HepG2 (cell line): ENCODE results near the gene MAP3K1. TPM values are rescaled to one million over a fixed set of nuclear protein-coding genes. Genes with fewer than 3 reads are reported as not detected.

ENCODE experiments used
- ATAC-seq: fragments of 200-7000 bp; cut with Tn5 transposase; 3 replicates; pipeline ENCODE4 v1.9.1; 2020; ENCODE audit warnings: mild to moderate bottlenecking, moderate library complexity
- BruUV-seq: library from RNA; stranded (reverse); fragments of 400-500 nt; replicated peaks from 2 replicates; lab custom pipeline; 2021; lab: Mats Ljungman, UMichigan
- CTCF ChIA-PET: fragments of 300-600 bp; formaldehyde crosslinking; extraction: SDS; loops from one replicate; lab custom pipeline; 2021; ENCODE audit warnings: low total read pairs, inconsistent platforms, low intra/inter-chr PET ratio; lab: Yijun Ruan, JAX
- POLR2A ChIA-PET: fragments of 350-600 bp; sonication (Branson Sonifier 250); formaldehyde crosslinking; loops from one replicate; lab custom pipeline; 2020; ENCODE audit warnings: antibody characterized with exemption, inconsistent platforms; lab: Yijun Ruan, JAX
- DNase-seq: peaks from one replicate; pipeline ENCODE4 v3.0.0-alpha.2; 2015; ENCODE audit warnings: low spot score
- FAIRE-seq: peaks from 3 replicates; lab custom pipeline; 2011; peaks lifted over from hg19 to GRCh38; lab: Jason Lieb, UNC
- H2AFZ ChIP-seq: one replicate; pipeline ENCODE4 v1.6.1; 2011; ENCODE audit warnings: low read length, inconsistent platforms
- H3K27ac ChIP-seq: fragments of 300-600 bp; 3 replicates; pipeline ENCODE4 v1.8.0; 2011; ENCODE audit warnings: mixed run types, mild to moderate bottlenecking, mixed read lengths, low read length, inconsistent platforms; ENCODE audit not compliant: insufficient read depth; ENCODE audit errors: extremely low read length
- H3K27me3 ChIP-seq, 2 experiments: fragments of 200-600 bp in 1 of 2; 2 replicates in 1 of 2; 3 replicates in 1 of 2; pipeline versions ENCODE4 v1.6.0 to v1.8.0; 2011; ENCODE audit warnings: low read length in 2 of 2, mild to moderate bottlenecking in 2 of 2, moderate library complexity in 2 of 2, inconsistent platforms in 1 of 2; ENCODE audit not compliant: insufficient read depth in 2 of 2, control insufficient read depth in 1 of 2
- H3K36me3 ChIP-seq, 2 experiments: fragments of 200-600 bp in 1 of 2; replicated peaks in 1 of 2; 2 replicates in 1 of 2; 3 replicates in 1 of 2; pipeline versions ENCODE4 v1.5.1 to v1.8.0; 2011; ENCODE audit warnings: low read length in 2 of 2, inconsistent platforms in 1 of 2; ENCODE audit not compliant: insufficient read depth in 2 of 2, control insufficient read depth in 1 of 2
- H3K4me1 ChIP-seq: 2 replicates; pipeline ENCODE4 v1.5.1; 2012; ENCODE audit warnings: low read length, inconsistent platforms; ENCODE audit not compliant: insufficient read depth
- H3K4me2 ChIP-seq: 2 replicates; pipeline ENCODE4 v1.6.0; 2011; ENCODE audit warnings: low read depth, low read length, inconsistent platforms
- H3K4me3 ChIP-seq, 3 experiments: fragments of 200-600 bp in 1 of 3; sonication (generic), shearing (Covaris generic) in 1 of 3; replicated peaks in 1 of 3; 2 replicates each; pipeline ENCODE4 v1.5.1; 2011 to 2016; ENCODE audit warnings: low read length in 3 of 3, inconsistent platforms in 2 of 3, low read depth in 2 of 3, mild to moderate bottlenecking in 2 of 3, control low read depth in 1 of 3, mixed read lengths in 1 of 3; ENCODE audit not compliant: insufficient read depth in 1 of 3
- H3K79me2 ChIP-seq: one replicate; pipeline ENCODE4 v1.6.1; 2011; ENCODE audit warnings: low read length, inconsistent platforms; ENCODE audit not compliant: insufficient read depth
- H3K9ac ChIP-seq: 2 replicates; pipeline ENCODE4 v1.6.0; 2011; ENCODE audit warnings: mild to moderate bottlenecking, low read depth, low read length, inconsistent platforms; ENCODE audit not compliant: insufficient read depth
- H3K9me3 ChIP-seq: 2 replicates; pipeline ENCODE4 v1.5.1; 2012; ENCODE audit warnings: mild to moderate bottlenecking, low read length
- H4K20me1 ChIP-seq: 2 replicates; pipeline ENCODE4 v1.6.0; 2011; ENCODE audit warnings: inconsistent platforms, mild to moderate bottlenecking, low read length, moderate library complexity; ENCODE audit not compliant: insufficient read depth
- PHF20 ChIP-seq: sonication (generic); formaldehyde crosslinking; IDR thresholded peaks from 2 replicates; pipeline ENCODE4 v1.5.0; 2020; ENCODE audit warnings: mild to moderate bottlenecking, missing genetic modification reagents
- POLR2AphosphoS5 ChIP-seq: IDR thresholded peaks from 2 replicates; pipeline ENCODE4 v1.6.1; 2012; ENCODE audit warnings: low read depth, low read length
- TARDBP ChIP-seq: sonication (generic); formaldehyde crosslinking; IDR thresholded peaks from 2 replicates; pipeline ENCODE4 v1.8.0; 2022; ENCODE audit warnings: mild to moderate bottlenecking, missing genetic modification reagents
- WIZ ChIP-seq: sonication (generic); formaldehyde crosslinking; IDR thresholded peaks from 2 replicates; pipeline ENCODE4 v1.5.1; 2020; ENCODE audit warnings: mild to moderate bottlenecking, missing genetic modification reagents
- ZBTB38 ChIP-seq: sonication (generic); formaldehyde crosslinking; IDR thresholded peaks from 2 replicates; pipeline ENCODE4 v1.5.1; 2020; ENCODE audit warnings: mild to moderate bottlenecking, missing genetic modification reagents
- ZFP37 ChIP-seq: sonication (generic); formaldehyde crosslinking; IDR thresholded peaks from 2 replicates; pipeline ENCODE4 v1.4.0; 2020; ENCODE audit warnings: missing genetic modification reagents, borderline replicate concordance
- ZNF614 ChIP-seq: IDR thresholded peaks from 2 replicates; pipeline ENCODE4 v1.6.1; 2018; ENCODE audit warnings: missing biosample characterization, missing genetic modification reagents, inconsistent platforms, borderline replicate concordance
- ZNF777 ChIP-seq: sonication (generic); formaldehyde crosslinking; IDR thresholded peaks from 2 replicates; pipeline ENCODE4 v1.4.0; 2020; ENCODE audit warnings: missing genetic modification reagents
- ZNF788 ChIP-seq: sonication (generic); formaldehyde crosslinking; IDR thresholded peaks from 2 replicates; pipeline ENCODE4 v1.5.0; 2020; ENCODE audit warnings: mild to moderate bottlenecking, missing genetic modification reagents, borderline replicate concordance
- ZNF883 ChIP-seq: sonication (generic); formaldehyde crosslinking; IDR thresholded peaks from 2 replicates; pipeline ENCODE4 v1.5.1; 2020; ENCODE audit warnings: mild to moderate bottlenecking, missing genetic modification reagents; ENCODE audit errors: not compliant biosample characterization
- ZSCAN25 ChIP-seq: sonication (generic); formaldehyde crosslinking; IDR thresholded peaks from 2 replicates; pipeline ENCODE4 v1.8.0; 2022; ENCODE audit warnings: mild to moderate bottlenecking, missing genetic modification reagents
- WGBS: methylation state at CpG from one replicate; pipeline ENCODE4 v1.1.6; 2017; ENCODE audit warnings: low lambda C conversion rate; 5-methylcytosine and 5-hydroxymethylcytosine counted together
- in situ Hi-C: cut with HindIII; loops from 2 replicates; pipeline ENCODE4 v1.10.0; 2017; ENCODE audit warnings: low pct_unique_long_range_greater_than_20kb; ENCODE audit not compliant: extremely low pct_ligation_motif_present
- intact Hi-C: fragments of 100-400 bp; cut with micrococcal nuclease; formaldehyde crosslinking; loops from one replicate; pipeline ENCODE4 v1.10.0; 2022; ENCODE audit not compliant: unreplicated experiment
- polyA plus RNA-seq, 8 experiments: library from polyadenylated mRNA; depleted of rRNA in 3 of 8; stranded (reverse) in 7 of 8; unstranded in 1 of 8; fragments of >200 nt; fragmentation: Illumina TruSeq in 4 of 8; extraction: Trizol in 4 of 8; gene quantifications; 2 replicates each; pipeline versions ENCODE4 v1.2.1 to v1.2.3, GENCODE V29; 2011 to 2016; ENCODE audit warnings: low read depth in 4 of 8, missing spikeins in 1 of 8, mixed read lengths in 1 of 8; ENCODE audit not compliant: insufficient read depth in 1 of 8
- total RNA-seq, 5 experiments: library from RNA; depleted of rRNA; stranded (reverse); fragments of >200 nt; fragmentation: Illumina TruSeq; extraction: Trizol; gene quantifications; 2 replicates each; pipeline ENCODE4 v1.2.3, GENCODE V29; 2016; ENCODE audit warnings: low read depth in 1 of 5
- TF ChIP-seq, protein P1 (sequence below): sonication (generic); formaldehyde crosslinking; IDR thresholded peaks from 2 replicates; pipeline ENCODE4 v1.4.0; 2020; ENCODE audit warnings: missing genetic modification reagents, borderline replicate concordance
- TF ChIP-seq, protein P2 (sequence below): sonication (generic); formaldehyde crosslinking; IDR thresholded peaks from 2 replicates; pipeline ENCODE4 v1.8.0; 2022; ENCODE audit warnings: mild to moderate bottlenecking, missing genetic modification reagents; ENCODE audit not compliant: insufficient replicate concordance
- TF ChIP-seq, protein P3 (sequence below): sonication (generic); formaldehyde crosslinking; conservative IDR thresholded peaks from 2 replicates; pipeline ENCODE4 v1.4.0; 2020; ENCODE audit warnings: missing genetic modification reagents
- TF ChIP-seq, protein P4 (sequence below): sonication (generic); formaldehyde crosslinking; IDR thresholded peaks from 2 replicates; pipeline ENCODE4 v1.4.0; 2020; ENCODE audit warnings: mild to moderate bottlenecking, missing genetic modification reagents, borderline replicate concordance

The MAP3K1 gene
- total and polyA plus RNA-seq, 2 of the 13 experiments (the other 11 are each of a cell fraction or from before 2014, with no cell fraction given) = 16.4 to 30.3 TPM

DNA sequence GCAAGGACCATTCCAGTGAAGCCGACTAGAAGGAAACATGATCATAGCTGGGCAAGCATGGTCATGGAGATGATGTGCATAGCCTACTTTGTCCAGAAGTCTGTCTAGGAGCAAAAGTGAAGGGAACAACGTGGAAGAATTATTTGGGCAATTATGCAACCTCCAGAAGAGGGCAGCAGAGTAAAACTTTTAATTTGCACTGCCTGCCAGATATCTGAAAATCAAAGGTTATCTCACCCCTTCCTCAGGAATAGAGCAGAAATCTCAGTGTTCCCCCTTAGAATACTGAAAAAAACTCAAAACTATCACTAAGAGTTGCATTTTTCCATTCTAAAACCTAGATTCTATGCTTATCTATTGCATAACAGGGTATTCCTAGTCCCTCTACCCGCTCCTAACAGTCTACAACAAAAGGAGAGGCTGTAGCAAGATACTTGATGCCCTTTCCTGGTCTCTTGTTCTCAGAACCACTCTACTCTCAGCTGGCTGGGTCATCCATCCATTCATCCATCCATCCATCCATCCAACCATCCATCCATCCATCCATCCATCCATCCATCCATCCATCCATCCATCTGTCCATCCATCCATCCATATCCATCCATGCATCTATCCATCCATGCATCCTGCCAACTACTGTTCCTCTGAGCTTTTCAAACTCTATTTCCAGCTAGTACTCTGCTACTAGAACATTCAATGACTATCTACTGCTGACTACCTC is 85.7 kb downstream of the MAP3K1 start (continued):
- TF ChIP-seq WIZ (CRISPR knock-in tag) = no peak
- TF ChIP-seq, protein P1, sequence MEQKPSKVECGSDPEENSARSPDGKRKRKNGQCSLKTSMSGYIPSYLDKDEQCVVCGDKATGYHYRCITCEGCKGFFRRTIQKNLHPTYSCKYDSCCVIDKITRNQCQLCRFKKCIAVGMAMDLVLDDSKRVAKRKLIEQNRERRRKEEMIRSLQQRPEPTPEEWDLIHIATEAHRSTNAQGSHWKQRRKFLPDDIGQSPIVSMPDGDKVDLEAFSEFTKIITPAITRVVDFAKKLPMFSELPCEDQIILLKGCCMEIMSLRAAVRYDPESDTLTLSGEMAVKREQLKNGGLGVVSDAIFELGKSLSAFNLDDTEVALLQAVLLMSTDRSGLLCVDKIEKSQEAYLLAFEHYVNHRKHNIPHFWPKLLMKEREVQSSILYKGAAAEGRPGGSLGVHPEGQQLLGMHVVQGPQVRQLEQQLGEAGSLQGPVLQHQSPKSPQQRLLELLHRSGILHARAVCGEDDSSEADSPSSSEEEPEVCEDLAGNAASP (CRISPR knock-in tag) = 0 out of 2 replicates have a peak, but pooled peaks have one; percentile 12

DNA sequence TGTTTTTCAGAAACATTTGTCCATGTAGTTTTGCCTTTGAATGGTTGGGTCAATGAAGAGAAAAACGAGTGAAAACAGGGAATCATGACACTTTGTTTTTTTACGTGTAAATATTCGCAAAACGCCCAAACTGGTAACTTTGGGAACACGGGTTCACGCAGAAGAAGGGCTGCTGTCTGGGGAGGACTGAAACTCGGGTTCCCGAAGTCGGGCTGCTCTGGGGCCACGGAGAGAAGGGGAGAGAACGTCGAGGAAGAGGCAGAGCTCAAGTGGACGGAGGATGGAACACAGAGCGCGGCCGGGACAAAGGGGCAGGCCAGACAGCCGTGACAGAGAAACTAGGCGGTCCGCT is 93.6 kb downstream of the MAP3K1 start:
- Histone ChIP-seq H3K27ac (peak overlapping the region; percentile 95), H3K9me3 (no peaks in the 10 kb centered on the region), H4K20me1 (no peaks in the 10 kb centered on the region), H3K9ac (peak overlapping the region; percentile 91), H3K4me1 (peaks cover 26% of the 10 kb centered on the region), H2AFZ (peak overlapping the region; percentile 84), H3K4me2 (peak overlapping the region; percentile 97), H3K79me2 (peaks cover 12% of the 10 kb centered on the region), H3K4me3 (peak overlapping the region; percentile 70 to 77 (median 74)), H3K36me3 (no peaks in the 10 kb centered on the region; a peak in 1 of 5 replicates), H3K27me3 (no peaks in the 10 kb centered on the region; a peak in 1 of 5 replicates)
- under 1% methylated on average over 17 of the region's 19 CpGs for WGBS
- intact Hi-C loops = loop anchor here (1.0 to 5.0 kb wide), 4 partner anchors 194 to 787 kb away; no protein-coding TSS in a partner anchor
- FAIRE-seq (no peak), ATAC-seq (peak; percentile 86), DNase-seq (no peak)
- ChIA-PET CTCF (no interaction called here), POLR2A (interaction anchor here (0.6 to 2.9 kb wide), 11 partner anchors 9 to 914 kb away, joined by 3 to 25 read pairs (median 8); partner anchors contain the start of genes GPBP1 and IL6ST)
- BruUV-seq = no TSS peak
- in situ Hi-C loops = loop anchor here (10.0 kb wide), 1 partner anchor 306 kb away; no protein-coding TSS in a partner anchor
- TF ChIP-seq PHF20 (no peak), ZNF883 (CRISPR knock-in tag) (peak; percentile 26), ZNF788 (CRISPR knock-in tag) (no peak), ZBTB38 (CRISPR knock-in tag) (no peak), ZSCAN25 (CRISPR knock-in tag) (no peak), POLR2AphosphoS5 (no peak), ZNF777 (peak; percentile 91), TARDBP (no peak), ZFP37 (CRISPR knock-in tag) (no peak), ZNF614 (CRISPR knock-in tag) (no peak)
- TF ChIP-seq, protein P2, sequence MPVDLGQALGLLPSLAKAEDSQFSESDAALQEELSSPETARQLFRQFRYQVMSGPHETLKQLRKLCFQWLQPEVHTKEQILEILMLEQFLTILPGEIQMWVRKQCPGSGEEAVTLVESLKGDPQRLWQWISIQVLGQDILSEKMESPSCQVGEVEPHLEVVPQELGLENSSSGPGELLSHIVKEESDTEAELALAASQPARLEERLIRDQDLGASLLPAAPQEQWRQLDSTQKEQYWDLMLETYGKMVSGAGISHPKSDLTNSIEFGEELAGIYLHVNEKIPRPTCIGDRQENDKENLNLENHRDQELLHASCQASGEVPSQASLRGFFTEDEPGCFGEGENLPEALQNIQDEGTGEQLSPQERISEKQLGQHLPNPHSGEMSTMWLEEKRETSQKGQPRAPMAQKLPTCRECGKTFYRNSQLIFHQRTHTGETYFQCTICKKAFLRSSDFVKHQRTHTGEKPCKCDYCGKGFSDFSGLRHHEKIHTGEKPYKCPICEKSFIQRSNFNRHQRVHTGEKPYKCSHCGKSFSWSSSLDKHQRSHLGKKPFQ (CRISPR knock-in tag) = no peak
- TF ChIP-seq, protein P3, sequence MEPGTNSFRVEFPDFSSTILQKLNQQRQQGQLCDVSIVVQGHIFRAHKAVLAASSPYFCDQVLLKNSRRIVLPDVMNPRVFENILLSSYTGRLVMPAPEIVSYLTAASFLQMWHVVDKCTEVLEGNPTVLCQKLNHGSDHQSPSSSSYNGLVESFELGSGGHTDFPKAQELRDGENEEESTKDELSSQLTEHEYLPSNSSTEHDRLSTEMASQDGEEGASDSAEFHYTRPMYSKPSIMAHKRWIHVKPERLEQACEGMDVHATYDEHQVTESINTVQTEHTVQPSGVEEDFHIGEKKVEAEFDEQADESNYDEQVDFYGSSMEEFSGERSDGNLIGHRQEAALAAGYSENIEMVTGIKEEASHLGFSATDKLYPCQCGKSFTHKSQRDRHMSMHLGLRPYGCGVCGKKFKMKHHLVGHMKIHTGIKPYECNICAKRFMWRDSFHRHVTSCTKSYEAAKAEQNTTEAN (CRISPR knock-in tag) = no peak
- TF ChIP-seq, protein P4, sequence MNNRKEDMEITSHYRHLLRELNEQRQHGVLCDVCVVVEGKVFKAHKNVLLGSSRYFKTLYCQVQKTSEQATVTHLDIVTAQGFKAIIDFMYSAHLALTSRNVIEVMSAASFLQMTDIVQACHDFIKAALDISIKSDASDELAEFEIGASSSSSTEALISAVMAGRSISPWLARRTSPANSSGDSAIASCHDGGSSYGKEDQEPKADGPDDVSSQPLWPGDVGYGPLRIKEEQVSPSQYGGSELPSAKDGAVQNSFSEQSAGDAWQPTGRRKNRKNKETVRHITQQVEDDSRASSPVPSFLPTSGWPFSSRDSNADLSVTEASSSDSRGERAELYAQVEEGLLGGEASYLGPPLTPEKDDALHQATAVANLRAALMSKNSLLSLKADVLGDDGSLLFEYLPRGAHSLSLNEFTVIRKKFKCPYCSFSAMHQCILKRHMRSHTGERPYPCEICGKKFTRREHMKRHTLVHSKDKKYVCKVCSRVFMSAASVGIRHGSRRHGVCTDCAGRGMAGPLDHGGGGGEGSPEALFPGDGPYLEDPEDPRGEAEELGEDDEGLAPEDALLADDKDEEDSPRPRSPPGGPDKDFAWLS (CRISPR knock-in tag) = no peak
